Endothelial cell of umbilical vein (primary cell): ENCODE measurements around the gene CLIP2. TPM values are rescaled to one million over a fixed set of nuclear protein-coding genes. Genes with fewer than 3 reads are reported as not detected.
A peak's percentile ranks its signal among the peaks of the same experiment; 100 is the strongest.
"Not testable (repeated sequence)": the region's sequence is repeated elsewhere in the genome, so short reads cannot be mapped to it uniquely, and the experiment has no call there.

Experiments used
- BruUV-seq: library from RNA; stranded (reverse); fragments of 400-500 nt; replicated peaks from 2 replicates; lab custom pipeline; 2021; lab: Mats Ljungman, UMichigan
- CTCF ChIA-PET: fragments of 300-600, 350-600 bp; sonication (Branson Sonifier 250); formaldehyde crosslinking; loops from one replicate; lab custom pipeline; 2021; ENCODE audit warnings: antibody characterized with exemption, inconsistent platforms; lab: Charles Lee
- POLR2A ChIA-PET: fragments of 300-600, 350-600 bp; sonication (Branson Sonifier 250); formaldehyde crosslinking; loops from one replicate; lab custom pipeline; 2021; ENCODE audit warnings: antibody characterized with exemption, inconsistent platforms; lab: Charles Lee
- DNase-seq: peaks from one replicate; pipeline ENCODE4 v3.0.0-alpha.2; 2011; ENCODE audit warnings: low read depth, low spot score
- FAIRE-seq: peaks from 2 replicates; lab custom pipeline; 2011; peaks lifted over from hg19 to GRCh38; lab: Jason Lieb, UNC
- H2AFZ ChIP-seq: 2 replicates; pipeline ENCODE4 v1.6.0; 2012; ENCODE audit warnings: low read depth, low read length, control low read depth, inconsistent platforms
- H3K27ac ChIP-seq: 2 replicates; pipeline ENCODE4 v1.5.1; 2011; ENCODE audit warnings: low read depth, mild to moderate bottlenecking, control low read depth, low read length, moderate library complexity; ENCODE audit not compliant: insufficient read depth
- H3K27me3 ChIP-seq, 2 experiments: 2 replicates each; pipeline versions ENCODE4 v1.6.0 to v1.6.1; 2011; ENCODE audit warnings: low read length in 2 of 2, mixed read lengths in 1 of 2; ENCODE audit not compliant: control insufficient read depth in 2 of 2, insufficient read depth in 2 of 2
- H3K36me3 ChIP-seq, 2 experiments: 2 replicates in 1 of 2; 3 replicates in 1 of 2; pipeline ENCODE4 v1.5.1; 2011; ENCODE audit warnings: low read length in 2 of 2, mild to moderate bottlenecking in 1 of 2, moderate library complexity in 1 of 2; ENCODE audit not compliant: control insufficient read depth in 2 of 2, insufficient read depth in 2 of 2; ENCODE audit errors: extremely low read depth in 1 of 2
- H3K4me1 ChIP-seq: 3 replicates; pipeline ENCODE4 v1.5.1; 2011; ENCODE audit warnings: mild to moderate bottlenecking, low read length; ENCODE audit not compliant: control insufficient read depth, insufficient read depth; ENCODE audit errors: extremely low read depth
- H3K4me2 ChIP-seq: 2 replicates; pipeline ENCODE4 v1.6.1; 2011; ENCODE audit warnings: low read length, control low read depth, mixed read lengths; ENCODE audit not compliant: insufficient read depth
- H3K4me3 ChIP-seq, 3 experiments: fragments of 200-600 bp in 1 of 3; sonication (generic), shearing (Covaris generic) in 1 of 3; replicated peaks in 1 of 3; 2 replicates each; pipeline ENCODE4 v1.5.1; 2011 to 2016; ENCODE audit warnings: control low read depth in 3 of 3, low read length in 3 of 3, mild to moderate bottlenecking in 2 of 3, inconsistent platforms in 1 of 3, low read depth in 1 of 3, moderate library complexity in 1 of 3; ENCODE audit not compliant: insufficient read depth in 1 of 3
- H3K79me2 ChIP-seq: 2 replicates; pipeline ENCODE4 v1.6.0; 2012; ENCODE audit warnings: low read length, inconsistent platforms; ENCODE audit not compliant: control insufficient read depth, insufficient read depth
- H3K9ac ChIP-seq: replicated peaks from 2 replicates; pipeline ENCODE3; 2011; ENCODE audit warnings: low read length, control low read depth; ENCODE audit not compliant: insufficient read depth; ENCODE audit errors: extremely low read depth
- H3K9me1 ChIP-seq: replicated peaks from 3 replicates; pipeline ENCODE4 v1.6.0; 2011; ENCODE audit warnings: mild to moderate bottlenecking, low read length; ENCODE audit not compliant: control insufficient read depth, insufficient read depth; ENCODE audit errors: extremely low read depth
- H3K9me3 ChIP-seq: replicated peaks from 2 replicates; pipeline ENCODE4 v1.5.1; 2012; ENCODE audit warnings: low read length, inconsistent platforms; ENCODE audit not compliant: control insufficient read depth, insufficient read depth
- H4K20me1 ChIP-seq: replicated peaks from 2 replicates; pipeline ENCODE3; 2011; ENCODE audit warnings: mild to moderate bottlenecking, low read length; ENCODE audit not compliant: control insufficient read depth, insufficient read depth; ENCODE audit errors: extremely low read depth
- CTCF ChIP-seq, 2 donors: IDR thresholded peaks; 1 replicate in 1 of 2; 2 replicates in 1 of 2; pipeline ENCODE4 v1.5.1; 2011; ENCODE audit warnings: low read length in 2 of 2, mild to moderate bottlenecking in 2 of 2, moderate library complexity in 2 of 2, control low read depth in 1 of 2, inconsistent platforms in 1 of 2, low read depth in 1 of 2; ENCODE audit not compliant: insufficient read depth in 1 of 2; ENCODE audit errors: extremely low read depth in 1 of 2
- dilution Hi-C: fragments of 300-500 bp; cut with MboI; formaldehyde crosslinking; loops from one replicate; pipeline ENCODE4 v1.15.0; 2019; ENCODE audit warnings: low sequenced_read_pairs; ENCODE audit not compliant: extremely low pct_ligation_motif_present
- intact Hi-C: fragments of 100-400 bp; cut with micrococcal nuclease; formaldehyde crosslinking; loops from one replicate; pipeline ENCODE4 v1.10.0; 2022
- polyA plus RNA-seq, 4 experiments: library from polyadenylated mRNA; depleted of rRNA in 3 of 4; stranded (reverse) in 3 of 4; unstranded in 1 of 4; fragments of >200 nt; gene quantifications; 2 replicates each; pipeline versions ENCODE4 v1.2.1 to v1.2.3, GENCODE V29; 2011 to 2012; ENCODE audit warnings: missing spikeins in 1 of 4
- total RNA-seq: library from RNA; stranded (reverse); gene quantifications from 2 replicates; pipeline ENCODE4 v1.2.3, GENCODE V29; 2021

Gene CLIP2
- total and polyA plus RNA-seq, 2 donors (not counting 3 experiments of a cell fraction or from before 2014, with no cell fraction given), result 8.3 to 37.1 TPM

DNA sequence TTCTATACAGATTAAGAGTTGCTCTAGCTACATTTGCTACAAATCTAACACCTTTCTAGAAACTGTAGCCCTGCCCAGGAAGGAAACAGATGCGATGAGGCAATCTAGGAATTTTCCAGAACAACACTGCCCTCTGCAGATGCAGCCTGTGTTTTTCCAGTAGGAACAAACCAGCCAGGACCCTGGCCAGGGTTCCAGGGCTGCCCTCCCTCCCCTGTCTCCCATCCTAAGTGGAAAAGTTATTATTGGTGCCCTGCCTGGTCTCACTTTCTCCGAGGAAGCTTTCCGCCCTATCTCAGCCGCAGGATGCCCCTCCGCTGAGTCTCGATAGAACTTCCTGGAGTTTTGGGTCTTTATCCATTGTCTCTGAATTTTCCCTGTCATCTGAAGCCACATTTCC is 104.5 kb downstream of the CLIP2 start:
- Histone ChIP-seq H3K36me3 (peaks cover 0 to 21% of the 10 kb centered on the region in 2 experiments), H3K27ac (peak overlapping the region; percentile 20), H3K9ac (peak overlapping the region; percentile 9)
- H3K9me1 ChIP-seq, BruUV-seq, H3K4me3 ChIP-seq, H4K20me1 ChIP-seq, dilution Hi-C loops, H3K9me3 ChIP-seq, H3K4me2 ChIP-seq, H3K27me3 ChIP-seq, POLR2A ChIA-PET, H2AFZ ChIP-seq, H3K4me1 ChIP-seq, H3K79me2 ChIP-seq: not testable (repeated sequence)
- peak; percentile 37 to 51 for TF ChIP-seq CTCF (IDR thresholded peaks at IDR 0.05; ENCODE audit: extremely low read depth in 1 of 2, insufficient read depth in 1 of 2, low read depth in 1 of 2, low read length in 2 of 2)
- FAIRE-seq, result peak; percentile 95
- peak; percentile 70 for DNase-seq
- intact Hi-C loops, result loop anchor here (1.0 to 2.0 kb wide), 7 partner anchors 103 to 527 kb away; partner anchors contain the start of gene RFC2
- CTCF ChIA-PET, result interaction anchor here (0.6 to 5.5 kb wide), 6 partner anchors 8 to 367 kb away, joined by 3 to 83 read pairs (median 4); partner anchors contain the start of gene LAT2

- H3K79me2 ChIP-seq, H2AFZ ChIP-seq, H3K27me3 ChIP-seq, H3K4me2 ChIP-seq, H3K4me1 ChIP-seq, H3K9me1 ChIP-seq, BruUV-seq, H3K4me3 ChIP-seq, H3K9me3 ChIP-seq, dilution Hi-C loops, intact Hi-C loops, POLR2A ChIA-PET, H4K20me1 ChIP-seq, H3K9ac ChIP-seq: not testable (repeated sequence)
- FAIRE-seq (peak; percentile 97), DNase-seq (peak; percentile 50)
- TF ChIP-seq CTCF (IDR thresholded peaks at IDR 0.05; ENCODE audit: extremely low read depth in 1 of 2, insufficient read depth in 1 of 2, low read depth in 1 of 2, low read length in 2 of 2), result peak in 1 of 2 donors; percentile 50
- peak overlapping the region; percentile 12 for H3K27ac ChIP-seq
- CTCF ChIA-PET, result interaction anchor here (1.5 to 5.5 kb wide), 2 partner anchors 188 to 368 kb away, joined by 3 to 83 read pairs; no protein-coding TSS in a partner anchor
- peaks cover 0 to 17% of the 10 kb centered on the region in 2 experiments for H3K36me3 ChIP-seq
Measured at GRCh38 chr7:74394601-74395000, 105.4 kb downstream of the CLIP2 start.
